CD4-positive, alpha-beta T cell (primary cell): ENCODE measurements around the gene CROCC2. TPM values are rescaled to one million over a fixed set of nuclear protein-coding genes. Genes with fewer than 3 reads are reported as not detected.

Experiments
- ATAC-seq: fragments of 200-7000 bp; cut with Tn5 transposase; one replicate; pipeline ENCODE4 v1.10.0; 2022; ENCODE audit warnings: mild to moderate bottlenecking; ENCODE audit not compliant: poor library complexity
- CTCF ChIA-PET: fragments of 350-600 bp; sonication (Branson Sonifier 250); formaldehyde crosslinking; loops from one replicate; lab custom pipeline; 2021; ENCODE audit warnings: antibody characterized with exemption, inconsistent platforms; lab: Charles Lee
- POLR2A ChIA-PET: fragments of 350-600 bp; sonication (Branson Sonifier 250); formaldehyde crosslinking; loops from one replicate; lab custom pipeline; 2021; ENCODE audit warnings: antibody characterized with exemption, inconsistent platforms; lab: Charles Lee
- DNase-seq, 14 experiments: peaks; one replicate each; pipeline ENCODE4 v3.0.0-alpha.2; 2013 to 2020; ENCODE audit warnings: mixed read lengths in 2 of 14
- H3K27ac ChIP-seq, 2 donors: one replicate each; pipeline versions ENCODE4 v1.5.1 to v1.7.0; 2013; ENCODE audit warnings: low read length in 2 of 2, low read depth in 1 of 2, mild to moderate bottlenecking in 1 of 2
- H3K27me3 ChIP-seq, 2 experiments: 1 replicate in 1 of 2; 2 replicates in 1 of 2; pipeline versions ENCODE4 v1.6.1 to v1.7.0; 2013; ENCODE audit warnings: low read length in 2 of 2, control low read depth in 1 of 2, mild to moderate bottlenecking in 1 of 2, moderate library complexity in 1 of 2; ENCODE audit not compliant: insufficient read depth in 2 of 2, control insufficient read depth in 1 of 2
- H3K36me3 ChIP-seq: one replicate; pipeline ENCODE4 v1.6.1; 2013; ENCODE audit warnings: low read length, control low read depth; ENCODE audit not compliant: insufficient read depth
- H3K4me1 ChIP-seq: one replicate; pipeline ENCODE4 v1.6.1; 2013; ENCODE audit warnings: low read length, control low read depth; ENCODE audit not compliant: insufficient read depth
- H3K4me3 ChIP-seq: one replicate; pipeline ENCODE4 v1.5.1; 2013; ENCODE audit warnings: mild to moderate bottlenecking, low read length, moderate library complexity
- H3K9me3 ChIP-seq, 2 experiments: 1 replicate in 1 of 2; 2 replicates in 1 of 2; pipeline versions ENCODE4 v1.6.1 to v1.7.0; 2013; ENCODE audit warnings: low read length in 2 of 2, mild to moderate bottlenecking in 2 of 2, control low read depth in 1 of 2, moderate library complexity in 1 of 2; ENCODE audit not compliant: control insufficient read depth in 1 of 2, insufficient read depth in 1 of 2
- H3K27ac Mint-ChIP-seq: one replicate; pipeline ENCODE4 v1.8.0; 2020; ENCODE audit warnings: mixed read lengths
- H3K27me3 Mint-ChIP-seq: one replicate; pipeline ENCODE4 v1.8.0; 2021; ENCODE audit warnings: mixed read lengths
- H3K36me3 Mint-ChIP-seq: one replicate; pipeline ENCODE4 v1.8.0; 2021; ENCODE audit warnings: low read depth, mixed read lengths
- H3K4me1 Mint-ChIP-seq: one replicate; pipeline ENCODE4 v1.8.0; 2021; ENCODE audit warnings: low read depth, mixed read lengths
- H3K4me3 Mint-ChIP-seq: one replicate; pipeline ENCODE4 v1.8.0; 2020; ENCODE audit warnings: mild to moderate bottlenecking, mixed read lengths
- H3K9me3 Mint-ChIP-seq: one replicate; pipeline ENCODE4 v1.8.0; 2020; ENCODE audit warnings: mixed read lengths
- intact Hi-C, 2 experiments: fragments of 100-400 bp; cut with DNase I in 1 of 2; cut with micrococcal nuclease in 1 of 2; formaldehyde crosslinking; loops; one replicate each; pipeline versions ENCODE4 v1.15.1 to v1.9.0; 2023 to 2025; cut with DNase I, micrococcal nuclease
- total RNA-seq, 174 experiments: library from RNA in 2 of 174; stranded (reverse) in 2 of 174; gene quantifications; one replicate each; pipeline ENCODE4 v1.2.3 and lab custom pipeline; 2021 to 2026
- TF ChIP-seq, protein P1 (sequence below): fragments of 200-600 bp; IDR thresholded peaks from one replicate; pipeline ENCODE4 v1.8.0; 2022; ENCODE audit warnings: antibody characterized with exemption, mild to moderate bottlenecking

CROCC2 gene
- total RNA-seq, 2 experiments from 2014 or later = not detected

GRCh38 chr2:240996834-240997140, 90.7 kb downstream of the CROCC2 start:
- POLR2A ChIA-PET = no interaction called here
- no peak overlapping the region for H3K4me3 Mint-ChIP-seq
- peaks cover 34% of the 10 kb centered on the region for H3K27me3 Mint-ChIP-seq

GRCh38 chr2:240997141-240997855, 91.2 kb downstream of the CROCC2 start:
- POLR2A ChIA-PET = no interaction called here

More at GRCh38 chr2:240996834-240997140, 90.7 kb downstream of the CROCC2 start:
- peaks cover 9% of the 10 kb centered on the region for H3K4me1 ChIP-seq
- TF ChIP-seq, protein P1, sequence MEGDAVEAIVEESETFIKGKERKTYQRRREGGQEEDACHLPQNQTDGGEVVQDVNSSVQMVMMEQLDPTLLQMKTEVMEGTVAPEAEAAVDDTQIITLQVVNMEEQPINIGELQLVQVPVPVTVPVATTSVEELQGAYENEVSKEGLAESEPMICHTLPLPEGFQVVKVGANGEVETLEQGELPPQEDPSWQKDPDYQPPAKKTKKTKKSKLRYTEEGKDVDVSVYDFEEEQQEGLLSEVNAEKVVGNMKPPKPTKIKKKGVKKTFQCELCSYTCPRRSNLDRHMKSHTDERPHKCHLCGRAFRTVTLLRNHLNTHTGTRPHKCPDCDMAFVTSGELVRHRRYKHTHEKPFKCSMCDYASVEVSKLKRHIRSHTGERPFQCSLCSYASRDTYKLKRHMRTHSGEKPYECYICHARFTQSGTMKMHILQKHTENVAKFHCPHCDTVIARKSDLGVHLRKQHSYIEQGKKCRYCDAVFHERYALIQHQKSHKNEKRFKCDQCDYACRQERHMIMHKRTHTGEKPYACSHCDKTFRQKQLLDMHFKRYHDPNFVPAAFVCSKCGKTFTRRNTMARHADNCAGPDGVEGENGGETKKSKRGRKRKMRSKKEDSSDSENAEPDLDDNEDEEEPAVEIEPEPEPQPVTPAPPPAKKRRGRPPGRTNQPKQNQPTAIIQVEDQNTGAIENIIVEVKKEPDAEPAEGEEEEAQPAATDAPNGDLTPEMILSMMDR = no peak
- H3K27ac ChIP-seq = no peak overlapping the region
- no peaks in the 10 kb centered on the region for H3K36me3 ChIP-seq
- peaks cover 0 to 26% of the 10 kb centered on the region in 2 experiments for H3K27me3 ChIP-seq
- Mint-ChIP-seq H3K9me3 (no peaks in the 10 kb centered on the region), H3K27ac (no peak overlapping the region), H3K36me3 (peaks cover 11% of the 10 kb centered on the region), H3K4me1 (peaks cover 18% of the 10 kb centered on the region)
- intact Hi-C loops = loop anchor here in 1 of 2 experiments (10.0 kb wide), 1 partner anchor 48 kb away; no protein-coding TSS in a partner anchor
- ATAC-seq (no peak), DNase-seq (peak in 1 of 14 experiments; percentile 15)
- peaks cover 0 to 3% of the 10 kb centered on the region in 2 experiments for H3K9me3 ChIP-seq
- no peak overlapping the region for H3K4me3 ChIP-seq
- CTCF ChIA-PET = no interaction called here

GRCh38 chr2:240997856-240998705, 91.9 kb downstream of the CROCC2 start, which contains the start of gene SNED1:
Gene SNED1 (plus strand): TSS chr2:240998618. CDS start chr2:240998838, 220 bp downstream.
- intact Hi-C loops = loop anchor here in 1 of 2 experiments (10.0 kb wide), 1 partner anchor 47 kb away; no protein-coding TSS in a partner anchor
- peaks cover 0 to 26% of the 10 kb centered on the region in 2 experiments for H3K27me3 ChIP-seq
- Mint-ChIP-seq H3K4me1 (peaks cover 18% of the 10 kb centered on the region), H3K36me3 (peaks cover 11% of the 10 kb centered on the region), H3K27ac (peak within 1 kb of the TSS; percentile 86), H3K4me3 (peak within 1 kb of the TSS; percentile 84), H3K9me3 (no peaks in the 10 kb centered on the region), H3K27me3 (peaks cover 34% of the 10 kb centered on the region)
- no peaks in the 10 kb centered on the region for H3K36me3 ChIP-seq
- CTCF ChIA-PET = no interaction called here
- H3K4me3 ChIP-seq = peak within 1 kb of the TSS; percentile 52
- ATAC-seq (peak; percentile 63), DNase-seq (peak in 13 of 14 experiments; percentile 24 to 74 (median 49))
- H3K9me3 ChIP-seq = peaks cover 0 to 13% of the 10 kb centered on the region in 2 experiments
- TF ChIP-seq, protein P1 = no peak
- no peak within 1 kb of the TSS for H3K27ac ChIP-seq
- peaks cover 9% of the 10 kb centered on the region for H3K4me1 ChIP-seq
- POLR2A ChIA-PET = interaction anchor here (0.6 kb wide), 1 partner anchor 12 kb away, joined by 5 read pairs; no protein-coding TSS in a partner anchor

More at GRCh38 chr2:240997141-240997855, 91.2 kb downstream of the CROCC2 start:
- CTCF ChIA-PET = no interaction called here
- Histone ChIP-seq H3K27me3 (peaks cover 0 to 26% of the 10 kb centered on the region in 2 experiments), H3K4me3 (peak overlapping the region; percentile 52), H3K36me3 (no peaks in the 10 kb centered on the region), H3K4me1 (peaks cover 9% of the 10 kb centered on the region), H3K9me3 (peaks cover 0 to 6% of the 10 kb centered on the region in 2 experiments), H3K27ac (no peak overlapping the region)
- Mint-ChIP-seq H3K27me3 (peaks cover 34% of the 10 kb centered on the region), H3K9me3 (no peaks in the 10 kb centered on the region), H3K4me3 (peak overlapping the region; percentile 84), H3K36me3 (peaks cover 11% of the 10 kb centered on the region), H3K4me1 (peaks cover 18% of the 10 kb centered on the region), H3K27ac (peak overlapping the region; percentile 86)
- intact Hi-C loops = loop anchor here in 1 of 2 experiments (10.0 kb wide), 1 partner anchor 48 kb away; no protein-coding TSS in a partner anchor
- DNase-seq (peak in 3 of 14 experiments; percentile 31 to 41 (median 34)), ATAC-seq (peak; percentile 36)
- TF ChIP-seq, protein P1 = no peak
